Measurements from ENCODE around the gene KREMEN2.

The KREMEN2 gene

DNA sequence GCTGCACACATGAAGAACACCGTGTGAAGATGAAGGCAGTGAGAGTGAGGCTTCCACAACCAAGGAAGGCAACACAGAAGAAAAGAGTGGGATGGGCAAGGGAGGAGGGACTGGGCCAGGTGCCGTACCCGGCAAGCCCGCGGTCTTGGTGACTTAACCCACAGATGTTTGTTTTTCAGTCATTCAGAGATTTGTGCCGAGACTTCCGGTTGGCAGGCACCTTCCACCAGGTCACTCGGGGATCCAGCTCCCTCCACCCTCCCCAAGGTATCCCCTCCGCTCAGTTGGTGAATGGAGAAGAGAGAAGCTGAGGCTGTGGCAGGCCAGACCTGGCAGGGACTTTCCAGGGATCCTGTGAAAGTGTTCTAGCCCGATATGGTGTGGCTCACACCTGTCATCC is 4.9 kb upstream of the KREMEN2 start:
- TF ChIP-seq, protein P1, sequence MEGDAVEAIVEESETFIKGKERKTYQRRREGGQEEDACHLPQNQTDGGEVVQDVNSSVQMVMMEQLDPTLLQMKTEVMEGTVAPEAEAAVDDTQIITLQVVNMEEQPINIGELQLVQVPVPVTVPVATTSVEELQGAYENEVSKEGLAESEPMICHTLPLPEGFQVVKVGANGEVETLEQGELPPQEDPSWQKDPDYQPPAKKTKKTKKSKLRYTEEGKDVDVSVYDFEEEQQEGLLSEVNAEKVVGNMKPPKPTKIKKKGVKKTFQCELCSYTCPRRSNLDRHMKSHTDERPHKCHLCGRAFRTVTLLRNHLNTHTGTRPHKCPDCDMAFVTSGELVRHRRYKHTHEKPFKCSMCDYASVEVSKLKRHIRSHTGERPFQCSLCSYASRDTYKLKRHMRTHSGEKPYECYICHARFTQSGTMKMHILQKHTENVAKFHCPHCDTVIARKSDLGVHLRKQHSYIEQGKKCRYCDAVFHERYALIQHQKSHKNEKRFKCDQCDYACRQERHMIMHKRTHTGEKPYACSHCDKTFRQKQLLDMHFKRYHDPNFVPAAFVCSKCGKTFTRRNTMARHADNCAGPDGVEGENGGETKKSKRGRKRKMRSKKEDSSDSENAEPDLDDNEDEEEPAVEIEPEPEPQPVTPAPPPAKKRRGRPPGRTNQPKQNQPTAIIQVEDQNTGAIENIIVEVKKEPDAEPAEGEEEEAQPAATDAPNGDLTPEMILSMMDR (conservative IDR thresholded peaks at IDR 0.05; ENCODE audit: low read length) = no peak
- DNase-seq (ENCODE audit: low read depth) = no peak
- H3K4me3 ChIP-seq (ENCODE audit: low read length) = no peak overlapping the region

GRCh38 chr16:2960183-2961010 is 3.7 kb upstream of the KREMEN2 start:
- TF ChIP-seq, protein P1 (conservative IDR thresholded peaks at IDR 0.05; ENCODE audit: low read length) = no peak
- no peak for DNase-seq (ENCODE audit: low read depth)
- H3K4me3 ChIP-seq (ENCODE audit: low read length) = no peak overlapping the region

GRCh38 chr16:2962334-2963073 is 1.6 kb upstream of the KREMEN2 start:
- TF ChIP-seq, protein P1 (conservative IDR thresholded peaks at IDR 0.05; ENCODE audit: low read length) = no peak
- no peak for DNase-seq (ENCODE audit: low read depth)
- no peak overlapping the region for H3K4me3 ChIP-seq (ENCODE audit: low read length)

DNA sequence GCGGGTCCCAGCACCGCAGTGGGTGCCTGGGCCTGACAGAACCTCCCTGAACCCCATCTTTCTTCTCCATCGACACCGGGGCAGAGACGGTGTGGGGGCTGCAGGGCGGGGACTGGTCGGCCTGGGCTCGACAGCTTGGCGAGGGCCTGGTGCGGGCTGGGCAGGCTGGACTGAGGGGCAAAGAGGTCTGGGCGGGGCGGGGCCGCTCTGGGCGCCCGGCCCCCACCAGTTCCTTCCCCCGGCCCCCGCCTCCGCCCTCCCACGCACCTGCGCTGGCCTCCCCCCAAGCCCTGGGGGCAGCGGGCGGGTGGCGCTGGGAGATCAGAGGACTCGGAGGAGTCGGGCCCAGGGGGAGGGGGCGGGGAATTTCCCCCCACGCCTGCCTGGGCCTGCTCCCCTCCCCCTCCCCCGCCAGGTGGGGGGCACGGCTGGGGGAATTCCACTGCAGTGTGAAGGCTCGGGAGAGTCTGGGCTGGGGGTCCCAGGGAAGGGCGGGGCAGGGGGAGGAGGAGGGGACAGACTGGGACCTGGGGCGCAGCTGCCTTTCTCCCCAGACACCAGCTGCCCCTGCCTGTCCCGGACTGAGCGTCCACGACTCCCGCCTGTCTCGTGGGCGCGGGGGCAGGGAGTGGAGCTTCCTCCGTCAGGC is 877 bp upstream of the KREMEN2 start:
- peak overlapping the region; percentile 20; the same call in 1 of the 2 replicates for H3K4me3 ChIP-seq (ENCODE audit: low read length)
- TF ChIP-seq, protein P1 (conservative IDR thresholded peaks at IDR 0.05; ENCODE audit: low read length) = no peak
- DNase-seq (ENCODE audit: low read depth) = no peak

DNA sequence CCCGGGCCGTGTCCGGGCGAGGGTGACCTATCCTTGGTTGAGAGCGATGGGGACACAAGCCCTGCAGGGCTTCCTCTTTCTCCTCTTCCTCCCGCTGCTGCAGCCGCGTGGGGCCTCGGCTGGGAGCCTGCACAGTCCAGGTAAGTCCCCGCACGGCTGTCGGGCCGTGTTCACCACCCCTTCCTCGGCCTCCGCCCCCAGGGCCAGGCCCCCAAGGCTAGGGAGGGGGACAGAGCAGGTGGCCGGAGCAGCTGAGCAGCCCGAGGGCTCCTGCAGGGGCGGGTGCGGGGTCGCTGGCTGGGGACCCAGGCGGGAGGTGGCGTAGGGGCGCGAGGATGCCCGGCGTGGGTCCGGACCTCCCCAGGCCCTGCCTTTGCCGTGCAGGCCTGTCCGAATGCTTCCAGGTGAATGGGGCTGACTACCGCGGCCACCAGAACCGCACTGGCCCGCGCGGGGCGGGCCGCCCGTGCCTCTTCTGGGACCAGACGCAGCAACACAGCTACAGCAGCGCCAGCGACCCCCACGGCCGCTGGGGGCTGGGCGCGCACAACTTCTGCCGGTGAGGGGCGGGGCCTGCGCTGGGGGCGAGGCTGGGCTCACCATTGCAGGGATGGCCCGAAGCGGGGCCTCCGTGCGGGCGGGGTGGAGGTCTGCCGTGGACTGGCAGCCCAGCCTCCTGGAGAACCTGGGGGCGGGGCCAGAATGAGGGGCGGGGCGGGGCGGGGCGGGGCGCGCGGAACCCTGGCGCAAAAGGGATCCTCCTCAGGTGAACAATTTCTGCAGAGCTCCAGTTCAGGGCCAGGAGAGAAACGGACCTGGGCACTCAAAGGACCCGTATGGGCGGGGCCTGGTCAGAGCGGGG is 631 bp downstream of the KREMEN2 start:
- TF ChIP-seq, protein P1 (conservative IDR thresholded peaks at IDR 0.05; ENCODE audit: low read length) = no peak
- no peak for DNase-seq (ENCODE audit: low read depth)
- H3K4me3 ChIP-seq (ENCODE audit: low read length) = no peak overlapping the region

GRCh38 chr16:2966043-2966807 is 2.1 kb downstream of the KREMEN2 start:
- TF ChIP-seq, protein P1 (conservative IDR thresholded peaks at IDR 0.05; ENCODE audit: low read length) = no peak
- no peak overlapping the region for H3K4me3 ChIP-seq (ENCODE audit: low read length)
- DNase-seq (ENCODE audit: low read depth) = no peak

Measured in AG10803 (cell line).